ENCODE results near the gene SALL3.

GRCh38 chr18:78983512-78983911, 3.9 kb downstream of the SALL3 start:
- TF ChIP-seq CTCF (IDR thresholded peaks at IDR 0.05; ENCODE audit: borderline replicate concordance, extremely low read depth, low read length, poor library complexity, severe bottlenecking), result no peak
- TF ChIP-seq EZH2 (IDR thresholded peaks at IDR 0.05; ENCODE audit: borderline replicate concordance, low read depth, low read length, severe bottlenecking), result no peak
